WERI-Rb-1 (cell line): ENCODE data around the gene DHX30.

Experiments used
- DNase-seq: peaks from one replicate; pipeline ENCODE4 v3.0.0-alpha.2; 2020
- H3K27ac ChIP-seq: fragments of 250-450 bp; sonication (Bioruptor Pico); 2 replicates; pipeline ENCODE4 v1.5.1; 2020; ENCODE audit warnings: mild to moderate bottlenecking, moderate library complexity
- H3K27me3 ChIP-seq: fragments of 250-450 bp; sonication (Bioruptor Pico); 2 replicates; pipeline ENCODE4 v1.5.1; 2021; ENCODE audit warnings: mild to moderate bottlenecking, low read depth, moderate library complexity; ENCODE audit not compliant: insufficient read depth, severe bottlenecking
- H3K36me3 ChIP-seq: fragments of 250-450 bp; sonication (Bioruptor Pico); 2 replicates; pipeline ENCODE4 v1.5.1; 2020; ENCODE audit warnings: mild to moderate bottlenecking, moderate library complexity
- H3K4me3 ChIP-seq: 2 replicates; pipeline ENCODE4 v1.5.1; 2011; ENCODE audit warnings: low read depth, mild to moderate bottlenecking, control low read depth, low read length
- H3K9me3 ChIP-seq: fragments of 250-450 bp; sonication (Bioruptor Pico); 2 replicates; pipeline ENCODE4 v1.5.1; 2021; ENCODE audit warnings: mild to moderate bottlenecking, moderate library complexity; ENCODE audit not compliant: severe bottlenecking
- TF ChIP-seq, protein P1 (sequence below): IDR thresholded peaks from 2 replicates; pipeline ENCODE4 v1.5.1; 2011; ENCODE audit warnings: low read depth, mild to moderate bottlenecking, control low read depth, inconsistent platforms, low read length

Gene DHX30

DNA sequence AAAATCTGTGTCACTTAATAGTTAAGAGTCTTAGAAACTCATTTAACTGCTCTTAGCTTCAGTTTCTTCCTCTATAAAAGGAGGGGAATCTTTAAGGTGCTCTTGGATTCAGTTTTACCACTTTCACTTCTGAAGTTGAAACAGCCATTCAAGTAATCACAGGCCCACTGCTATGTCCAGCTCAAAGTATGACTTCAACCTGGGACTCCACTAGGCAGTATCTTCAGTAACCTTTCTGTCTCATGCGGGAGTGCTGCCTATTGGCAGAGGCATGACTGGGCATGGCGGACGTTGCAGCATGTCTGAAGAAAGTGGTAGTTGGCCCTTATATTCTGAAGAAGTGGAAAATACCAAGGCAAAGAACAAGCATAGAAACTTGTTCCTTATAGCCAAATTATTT lies 92.3 kb downstream of the DHX30 start:
- Histone ChIP-seq H3K9me3 (no peaks in the 10 kb centered on the region), H3K36me3 (peaks cover 4% of the 10 kb centered on the region), H3K4me3 (no peak overlapping the region), H3K27ac (no peak overlapping the region), H3K27me3 (no peaks in the 10 kb centered on the region)
- no peak for DNase-seq
- TF ChIP-seq, protein P1, sequence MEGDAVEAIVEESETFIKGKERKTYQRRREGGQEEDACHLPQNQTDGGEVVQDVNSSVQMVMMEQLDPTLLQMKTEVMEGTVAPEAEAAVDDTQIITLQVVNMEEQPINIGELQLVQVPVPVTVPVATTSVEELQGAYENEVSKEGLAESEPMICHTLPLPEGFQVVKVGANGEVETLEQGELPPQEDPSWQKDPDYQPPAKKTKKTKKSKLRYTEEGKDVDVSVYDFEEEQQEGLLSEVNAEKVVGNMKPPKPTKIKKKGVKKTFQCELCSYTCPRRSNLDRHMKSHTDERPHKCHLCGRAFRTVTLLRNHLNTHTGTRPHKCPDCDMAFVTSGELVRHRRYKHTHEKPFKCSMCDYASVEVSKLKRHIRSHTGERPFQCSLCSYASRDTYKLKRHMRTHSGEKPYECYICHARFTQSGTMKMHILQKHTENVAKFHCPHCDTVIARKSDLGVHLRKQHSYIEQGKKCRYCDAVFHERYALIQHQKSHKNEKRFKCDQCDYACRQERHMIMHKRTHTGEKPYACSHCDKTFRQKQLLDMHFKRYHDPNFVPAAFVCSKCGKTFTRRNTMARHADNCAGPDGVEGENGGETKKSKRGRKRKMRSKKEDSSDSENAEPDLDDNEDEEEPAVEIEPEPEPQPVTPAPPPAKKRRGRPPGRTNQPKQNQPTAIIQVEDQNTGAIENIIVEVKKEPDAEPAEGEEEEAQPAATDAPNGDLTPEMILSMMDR, result no peak

DNA sequence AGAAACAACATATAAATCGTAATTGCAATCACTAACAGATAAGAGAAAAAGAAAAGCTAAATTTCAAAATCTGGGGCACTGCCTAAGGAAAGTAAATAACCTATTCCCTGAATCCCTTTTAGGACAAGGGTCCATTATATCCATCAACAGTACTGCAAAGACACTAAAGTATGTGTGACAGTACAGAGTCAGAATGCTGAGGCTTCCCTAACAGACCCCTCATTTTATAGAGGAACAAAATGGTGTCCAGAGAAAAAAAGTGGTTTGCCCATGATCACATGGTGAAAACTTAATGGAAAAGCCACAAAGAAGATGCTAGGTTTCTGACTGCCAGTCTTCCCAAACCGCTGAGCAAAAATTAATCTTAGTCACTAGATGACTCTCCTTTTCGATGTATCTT lies 93.8 kb downstream of the DHX30 start:
- DNase-seq, result no peak

DNA sequence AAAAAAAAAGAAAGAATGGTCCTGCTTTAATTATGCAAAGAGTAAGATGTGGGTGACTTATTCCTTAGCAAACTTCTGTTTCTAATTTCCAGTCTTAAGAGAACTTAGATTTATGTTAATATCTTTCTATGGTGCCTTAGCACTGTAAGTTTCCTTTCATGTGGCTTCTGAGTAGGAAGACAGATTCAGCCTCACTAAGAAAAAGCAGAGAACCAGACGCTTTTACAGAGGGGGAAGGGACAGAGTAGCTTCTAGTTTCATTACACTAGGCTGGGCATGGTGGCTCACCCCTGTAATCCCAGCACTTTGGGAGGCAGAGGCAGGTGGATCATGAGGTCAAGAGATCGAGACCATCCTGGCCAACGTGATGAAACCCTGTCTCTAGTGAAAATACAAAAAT lies 95.0 kb downstream of the DHX30 start:
- no peak for DNase-seq
- H3K27ac ChIP-seq, result no peak overlapping the region
- no peak overlapping the region for H3K4me3 ChIP-seq
- H3K9me3 ChIP-seq, result no peaks in the 10 kb centered on the region
- TF ChIP-seq, protein P1, result no peak
- no peaks in the 10 kb centered on the region for H3K27me3 ChIP-seq
- H3K36me3 ChIP-seq, result no peaks in the 10 kb centered on the region; the same call in none of the 2 replicates

More for the DNA sequence above, 93.8 kb downstream of the DHX30 start:
- H3K27ac ChIP-seq, result no peak overlapping the region
- no peaks in the 10 kb centered on the region for H3K27me3 ChIP-seq
- peaks cover 4% of the 10 kb centered on the region for H3K36me3 ChIP-seq
- TF ChIP-seq, protein P1, result no peak
- no peak overlapping the region for H3K4me3 ChIP-seq
- no peaks in the 10 kb centered on the region for H3K9me3 ChIP-seq

DNA sequence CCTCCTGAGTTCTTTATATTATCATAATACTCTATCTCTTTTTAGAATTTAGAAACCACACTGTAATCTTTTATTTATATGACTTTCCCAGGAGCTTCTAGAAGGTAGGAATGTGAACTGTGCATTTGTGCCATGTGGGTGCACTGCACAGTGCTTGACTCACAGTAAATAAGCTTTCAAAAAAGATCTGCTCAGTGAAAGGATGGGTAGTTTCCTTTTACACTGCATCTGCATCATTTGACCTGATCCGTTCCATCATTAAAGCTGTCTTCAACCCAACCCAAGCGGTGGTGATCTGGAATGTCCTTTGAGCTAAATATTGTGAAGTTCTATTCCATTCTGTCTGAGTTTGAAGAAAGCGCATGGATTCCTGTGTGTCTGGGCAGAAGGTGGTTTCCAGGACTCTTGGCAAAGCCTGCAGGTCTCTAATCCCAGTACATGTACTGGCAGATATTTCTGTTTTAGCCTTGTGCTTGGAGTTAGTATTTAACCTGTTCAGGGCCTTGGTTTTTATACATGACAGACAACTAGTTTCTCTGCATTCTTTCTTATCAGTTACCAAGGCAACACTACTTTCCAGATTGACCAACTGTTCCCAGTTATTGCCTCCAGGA lies 96.7 kb downstream of the DHX30 start:
- TF ChIP-seq, protein P1, result no peak
- Histone ChIP-seq H3K36me3 (no peaks in the 10 kb centered on the region; the same call in none of the 2 replicates), H3K27me3 (no peaks in the 10 kb centered on the region), H3K27ac (no peak overlapping the region), H3K9me3 (no peaks in the 10 kb centered on the region), H3K4me3 (no peak overlapping the region)
- DNase-seq, result no peak
